ENCODE results near the gene CYP2R1. TPM values are rescaled to one million over a fixed set of nuclear protein-coding genes. Genes with fewer than 3 reads are reported as not detected.

The CYP2R1 gene
- total and polyA plus RNA-seq, 2 experiments from 2014 or later: 11.8 to 16.4 TPM

GRCh38 chr11:14904745-14905103, 12.7 kb upstream of the CYP2R1 start (continued):
- TF ChIP-seq POLR2AphosphoS5 (IDR thresholded peaks at IDR 0.05; ENCODE audit: low read depth) (0 out of 2 replicates have a peak, but pooled peaks have one; percentile 8), STAT1 (IDR thresholded peaks at IDR 0.05; ENCODE audit: unreplicated experiment) (no peak), ZNF114 (CRISPR knock-in tag; IDR thresholded peaks at IDR 0.05) (no peak), ETS1 (IDR thresholded peaks at IDR 0.05) (no peak), ZNF331 (CRISPR knock-in tag; IDR thresholded peaks at IDR 0.05; ENCODE audit: low read depth) (no peak), ZNF462 (CRISPR knock-in tag; IDR thresholded peaks at IDR 0.05) (no peak)

- Mint-ChIP-seq H3K4me3 (no peak overlapping the region), H3K36me3 (ENCODE audit: low read depth) (no peaks in the 10 kb centered on the region), H3K9me3 (no peaks in the 10 kb centered on the region), H3K27me3 (ENCODE audit: insufficient read depth, low read depth, poor library complexity) (peaks cover 23% of the 10 kb centered on the region), H3K27ac (no peak overlapping the region), H3K4me1 (peaks cover 8% of the 10 kb centered on the region)
- H3K9me2 ChIP-seq (ENCODE audit: insufficient read depth): no peaks in the 10 kb centered on the region
- H3K79me2 ChIP-seq (replicated peaks; ENCODE audit: insufficient read depth): no peaks in the 10 kb centered on the region
- H3K4me2 ChIP-seq: no peak overlapping the region
- no peaks in the 10 kb centered on the region for H3K36me3 ChIP-seq (ENCODE audit: insufficient read depth)
- H4K20me1 ChIP-seq (replicated peaks; ENCODE audit: insufficient read depth): no peaks in the 10 kb centered on the region
- ATAC-seq (no peak), DNase-seq (ENCODE audit: low spot score) (no peak)
- no peaks in the 10 kb centered on the region; the same call in 1 of the 2 replicates for H3F3A ChIP-seq (replicated peaks; ENCODE audit: low read depth)
- H3K4me1 ChIP-seq (ENCODE audit: insufficient read depth): no peaks in the 10 kb centered on the region
- H3K27ac ChIP-seq (ENCODE audit: low read depth): no peak overlapping the region
- H3K27me3 ChIP-seq (ENCODE audit: insufficient read depth): peaks cover 11% of the 10 kb centered on the region
- H2AFZ ChIP-seq: no peak overlapping the region
- H3K4me3 ChIP-seq: no peak overlapping the region
- TF ChIP-seq EZH2phosphoT487 (IDR thresholded peaks at IDR 0.05; ENCODE audit: unreplicated experiment): no peak
- TF ChIP-seq CREB1 (CRISPR knock-in tag; IDR thresholded peaks at IDR 0.05; ENCODE audit: low read depth): no peak
- TF ChIP-seq ZNF331 (CRISPR knock-in tag; IDR thresholded peaks at IDR 0.05; ENCODE audit: low read depth): no peak
- TF ChIP-seq ETS1 (IDR thresholded peaks at IDR 0.05): no peak
- TF ChIP-seq JUNB (IDR thresholded peaks at IDR 0.05; ENCODE audit: unreplicated experiment): no peak
- TF ChIP-seq STAT1 (IDR thresholded peaks at IDR 0.05; ENCODE audit: unreplicated experiment): no peak
- no peak for TF ChIP-seq REST (IDR thresholded peaks at IDR 0.05; ENCODE audit: unreplicated experiment)
These were observed 10.8 kb upstream of the CYP2R1 start for GRCh38 chr11:14902650-14903350.
